Measurements from ENCODE around the gene ESR2. TPM values are rescaled to one million over a fixed set of nuclear protein-coding genes. Genes with fewer than 3 reads are reported as not detected.

Gene ESR2
- total RNA-seq, 1 experiment from 2014 or later = 0.15 TPM

GRCh38 chr14:64109819-64110554, 184.2 kb downstream of the ESR2 start:
- Histone ChIP-seq H3K4me1 (ENCODE audit: insufficient read depth, low read length) (peaks cover 2% of the 10 kb centered on the region; the same call in 1 of the 2 replicates), H3K27me3 (ENCODE audit: insufficient read depth, low read length) (no peaks in the 10 kb centered on the region), H3K4me2 (ENCODE audit: insufficient read depth, insufficient read length, low read length) (no peak overlapping the region), H2BK12ac (ENCODE audit: insufficient read length, low read depth, low read length) (no peak overlapping the region), H3K79me1 (ENCODE audit: insufficient read depth, low read depth, low read length, poor library complexity, severe bottlenecking) (no peaks in the 10 kb centered on the region), H4K8ac (replicated peaks; ENCODE audit: insufficient read length, low read depth, low read length) (no peak overlapping the region), H2BK20ac (ENCODE audit: low read depth, low read length, poor library complexity, severe bottlenecking) (no peak overlapping the region), H3K9ac (ENCODE audit: extremely low read depth, insufficient read length, low read length) (no peak overlapping the region), H3K56ac (ENCODE audit: insufficient read length, low read depth, low read length) (no peak overlapping the region), H2BK15ac (ENCODE audit: low read depth, low read length) (no peak overlapping the region), H3K23ac (ENCODE audit: insufficient read length, low read depth, low read length) (no peak overlapping the region), H3K9me3 (ENCODE audit: control insufficient read depth, low read depth, low read length) (no peaks in the 10 kb centered on the region), H3K23me2 (ENCODE audit: insufficient read length, low read depth, low read length, poor library complexity, severe bottlenecking) (no peaks in the 10 kb centered on the region), H2AFZ (ENCODE audit: low read length) (no peak overlapping the region), H2BK120ac (ENCODE audit: low read depth, low read length, poor library complexity, severe bottlenecking) (no peak overlapping the region), H3K79me2 (ENCODE audit: insufficient read depth, low read length) (no peaks in the 10 kb centered on the region), H3K4ac (ENCODE audit: low read depth, low read length) (no peak overlapping the region), H3T11ph (ENCODE audit: low read length) (no peak overlapping the region), H2AK5ac (ENCODE audit: insufficient read length, low read length) (no peak overlapping the region), H4K20me1 (ENCODE audit: control insufficient read depth, insufficient read depth, insufficient read length) (no peaks in the 10 kb centered on the region), H3K18ac (ENCODE audit: insufficient read length, low read depth, low read length) (no peak overlapping the region), H3K27ac (ENCODE audit: insufficient read length, low read depth, low read length) (no peak overlapping the region), H3K14ac (ENCODE audit: insufficient read depth, low read length) (no peak overlapping the region), H4K91ac (ENCODE audit: insufficient read length, low read depth, low read length) (no peak overlapping the region), H4K5ac (ENCODE audit: insufficient read length, low read depth, low read length) (no peak overlapping the region), H2BK5ac (ENCODE audit: insufficient read length, low read length) (no peak overlapping the region)
- TF ChIP-seq CTCF (conservative IDR thresholded peaks at IDR 0.05) = no peak
- no CpG with 5 or more reads among the region's 1 CpG for WGBS (ENCODE audit: extremely low coverage, insufficient read length, low lambda C conversion rate)
- no peak for DNase-seq
- peaks cover 1 to 14% (median 12%) of the 10 kb centered on the region in 3 experiments; a peak in 4 of 7 replicates for H3K36me3 Mint-ChIP-seq (ENCODE audit: insufficient read depth in 1 of 3, low read depth in 3 of 3)
- no peaks in the 10 kb centered on the region for H3K9me3 Mint-ChIP-seq
- H3K4me3 Mint-ChIP-seq = no peak overlapping the region
- H3K27ac Mint-ChIP-seq = no peak overlapping the region
- no peaks in the 10 kb centered on the region for H3K27me3 Mint-ChIP-seq (ENCODE audit: low read depth)
- H3K4me1 Mint-ChIP-seq = peaks cover 8 to 14% of the 10 kb centered on the region in 2 experiments
